Cardiac muscle cell (in vitro differentiated cells and primary cell): ENCODE data around the gene PTPRB. TPM values are rescaled to one million over a fixed set of nuclear protein-coding genes. Genes with fewer than 3 reads are reported as not detected.
A peak's percentile ranks its signal among the peaks of the same experiment; 100 is the strongest.

Experiments
- DNase-seq, 2 donors: peaks; one replicate each; pipeline versions ENCODE4 v3.0.0 to v3.0.0-alpha.2; 2010 to 2017; ENCODE audit warnings: low read depth in 1 of 2, low spot score in 1 of 2
- H3K27ac ChIP-seq: fragments of 200-600 bp; sonication (generic); 2 replicates; pipeline ENCODE4 v1.5.1; 2016
- H3K27me3 ChIP-seq: fragments of 200-600 bp; sonication (generic); 2 replicates; pipeline ENCODE4 v1.6.0; 2016; ENCODE audit warnings: control low read depth
- H3K36me3 ChIP-seq: fragments of 200-600 bp; sonication (generic); 2 replicates; pipeline ENCODE4 v1.5.1; 2016; ENCODE audit warnings: control low read depth
- H3K4me1 ChIP-seq: fragments of 200-600 bp; sonication (generic); 2 replicates; pipeline ENCODE4 v1.8.1; 2017; ENCODE audit warnings: low read depth, mild to moderate bottlenecking, mixed run types
- H3K4me3 ChIP-seq: fragments of 200-600 bp; sonication (generic); 2 replicates; pipeline ENCODE4 v1.5.1; 2016; ENCODE audit warnings: mild to moderate bottlenecking
- H3K9me3 ChIP-seq: fragments of 200-600 bp; sonication (generic); 2 replicates; pipeline ENCODE4 v1.5.1; 2017; ENCODE audit warnings: low read depth, mild to moderate bottlenecking, control low read depth
- polyA plus RNA-seq: library from polyadenylated mRNA; unstranded; fragments of >200 nt; fragmentation: Nextera tagmentation; extraction: Ambion mirVana; gene quantifications from 2 replicates; pipeline ENCODE4 v1.2.1, GENCODE V29; 2016
- total RNA-seq: library from RNA; depleted of rRNA; stranded (reverse); fragments of >200 nt; gene quantifications from 2 replicates; pipeline ENCODE4 v1.2.3, GENCODE V29; 2016
- TF ChIP-seq, protein P1 (sequence below): IDR thresholded peaks from 2 replicates; pipeline ENCODE4 v1.5.1; 2012; ENCODE audit warnings: low read depth, mild to moderate bottlenecking, low read length

The PTPRB gene
- total and polyA plus RNA-seq, 2 experiments from 2014 or later = 0.21 to 0.31 TPM

DNA sequence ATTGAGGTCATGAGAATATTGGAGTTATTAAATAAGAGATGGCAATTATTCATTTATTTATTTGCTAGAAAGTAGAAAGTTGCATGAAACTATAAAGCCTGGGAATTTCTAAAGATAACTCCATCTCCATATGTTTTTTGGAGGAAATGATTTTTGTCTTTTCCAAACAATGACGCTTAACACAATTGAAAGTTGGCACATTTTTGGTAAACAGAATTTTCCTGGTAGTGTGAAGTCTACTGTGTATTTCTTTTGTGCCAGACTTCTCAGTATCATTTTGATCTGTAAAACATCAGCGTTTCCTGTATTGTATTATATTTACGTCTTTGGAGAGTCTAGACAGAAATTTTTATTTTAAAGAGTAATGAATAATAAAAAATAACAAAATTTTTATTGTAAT lies 33.7 kb upstream of the PTPRB start:
- no peak overlapping the region for H3K4me3 ChIP-seq
- no peaks in the 10 kb centered on the region for H3K36me3 ChIP-seq
- DNase-seq = no peak
- H3K4me1 ChIP-seq = no peaks in the 10 kb centered on the region
- no peaks in the 10 kb centered on the region for H3K27me3 ChIP-seq
- H3K9me3 ChIP-seq = no peaks in the 10 kb centered on the region
- TF ChIP-seq, protein P1, sequence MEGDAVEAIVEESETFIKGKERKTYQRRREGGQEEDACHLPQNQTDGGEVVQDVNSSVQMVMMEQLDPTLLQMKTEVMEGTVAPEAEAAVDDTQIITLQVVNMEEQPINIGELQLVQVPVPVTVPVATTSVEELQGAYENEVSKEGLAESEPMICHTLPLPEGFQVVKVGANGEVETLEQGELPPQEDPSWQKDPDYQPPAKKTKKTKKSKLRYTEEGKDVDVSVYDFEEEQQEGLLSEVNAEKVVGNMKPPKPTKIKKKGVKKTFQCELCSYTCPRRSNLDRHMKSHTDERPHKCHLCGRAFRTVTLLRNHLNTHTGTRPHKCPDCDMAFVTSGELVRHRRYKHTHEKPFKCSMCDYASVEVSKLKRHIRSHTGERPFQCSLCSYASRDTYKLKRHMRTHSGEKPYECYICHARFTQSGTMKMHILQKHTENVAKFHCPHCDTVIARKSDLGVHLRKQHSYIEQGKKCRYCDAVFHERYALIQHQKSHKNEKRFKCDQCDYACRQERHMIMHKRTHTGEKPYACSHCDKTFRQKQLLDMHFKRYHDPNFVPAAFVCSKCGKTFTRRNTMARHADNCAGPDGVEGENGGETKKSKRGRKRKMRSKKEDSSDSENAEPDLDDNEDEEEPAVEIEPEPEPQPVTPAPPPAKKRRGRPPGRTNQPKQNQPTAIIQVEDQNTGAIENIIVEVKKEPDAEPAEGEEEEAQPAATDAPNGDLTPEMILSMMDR = no peak
- no peak overlapping the region for H3K27ac ChIP-seq

DNA sequence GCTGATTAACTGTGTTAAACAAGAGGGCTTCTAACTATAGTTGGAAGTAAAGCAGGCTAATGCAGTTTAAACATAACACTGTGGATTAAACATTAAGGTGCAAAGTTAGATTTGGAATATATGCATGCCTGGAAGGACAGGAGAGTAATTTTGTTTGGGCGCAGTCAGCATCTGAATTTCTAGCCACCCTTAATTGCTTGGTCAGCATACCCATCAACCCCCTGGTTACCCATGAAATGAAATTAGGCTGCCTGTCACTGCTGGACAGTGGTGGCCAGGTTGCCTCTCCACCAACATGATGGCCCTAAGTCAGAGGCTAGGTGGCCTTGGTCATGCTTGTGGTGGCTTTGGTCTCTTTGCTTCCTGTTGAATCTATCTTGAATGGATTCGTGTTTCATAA lies 30.0 kb upstream of the PTPRB start:
- no peak overlapping the region for H3K4me3 ChIP-seq
- no peak overlapping the region for H3K27ac ChIP-seq
- no peaks in the 10 kb centered on the region for H3K27me3 ChIP-seq
- H3K4me1 ChIP-seq = no peaks in the 10 kb centered on the region
- H3K9me3 ChIP-seq = no peaks in the 10 kb centered on the region
- H3K36me3 ChIP-seq = no peaks in the 10 kb centered on the region
- TF ChIP-seq, protein P1 = no peak
- no peak for DNase-seq

DNA sequence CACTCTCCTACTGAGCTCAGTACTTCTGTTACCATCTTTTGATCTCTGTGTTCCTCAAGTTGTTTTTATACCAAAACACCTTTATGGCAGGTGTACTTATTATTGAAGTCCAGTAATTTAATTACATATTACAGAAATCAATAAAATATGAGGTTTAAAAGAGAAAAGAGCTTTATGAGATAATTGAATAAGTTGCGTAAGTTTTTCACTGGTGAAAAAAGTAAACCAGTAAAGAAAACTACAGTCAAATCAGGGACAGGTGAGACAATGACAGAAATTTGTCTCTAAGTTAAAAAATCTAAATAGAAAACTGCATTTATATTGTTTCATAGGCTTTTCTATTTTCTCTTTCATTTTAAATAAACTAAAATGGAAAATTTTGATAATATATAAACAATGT lies 29.1 kb upstream of the PTPRB start:
- TF ChIP-seq, protein P1 = no peak
- Histone ChIP-seq H3K4me1 (no peaks in the 10 kb centered on the region), H3K27ac (no peak overlapping the region), H3K27me3 (no peaks in the 10 kb centered on the region), H3K4me3 (no peak overlapping the region), H3K36me3 (no peaks in the 10 kb centered on the region), H3K9me3 (no peaks in the 10 kb centered on the region)
- no peak for DNase-seq

DNA sequence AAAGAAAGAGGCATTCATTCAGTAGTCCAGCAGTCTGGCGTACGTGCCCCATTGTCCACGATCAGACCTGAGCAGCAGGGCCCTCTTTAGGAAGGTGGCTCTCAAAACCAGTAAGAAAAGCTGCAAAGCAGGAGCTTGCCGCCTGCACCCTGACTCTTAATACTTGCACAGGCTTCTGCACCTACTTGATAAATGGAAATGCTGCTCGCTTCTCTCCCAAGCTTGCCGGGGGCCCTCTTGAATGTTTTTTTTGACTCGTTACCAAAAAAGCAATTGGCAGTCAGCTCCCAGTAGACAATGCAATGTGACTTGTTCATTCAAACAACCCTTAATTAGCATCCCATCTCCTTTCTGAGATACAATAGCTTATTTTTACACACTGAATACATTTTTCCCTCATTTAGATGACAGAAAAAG lies 27.2 kb upstream of the PTPRB start:
- Histone ChIP-seq H3K27ac (no peak overlapping the region), H3K4me3 (no peak overlapping the region)

DNA sequence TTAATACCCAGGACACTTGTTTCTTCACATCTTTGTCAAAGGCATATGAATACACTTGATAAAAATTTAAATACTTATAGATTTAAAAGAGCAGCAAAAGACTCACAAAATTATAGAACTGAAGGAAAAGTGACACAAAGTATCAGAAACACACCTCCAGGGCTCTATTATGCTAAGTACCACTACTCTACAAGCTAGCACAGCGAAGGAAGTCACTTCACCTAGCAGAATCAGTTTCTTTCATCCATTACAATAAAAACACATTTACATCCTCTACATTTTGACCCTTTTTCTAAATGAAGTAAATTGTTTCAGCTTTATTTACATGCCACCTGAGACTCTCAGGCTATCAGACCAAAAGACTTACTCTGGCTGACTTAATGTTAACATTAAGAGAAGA lies 26.6 kb upstream of the PTPRB start:
- H3K9me3 ChIP-seq = no peaks in the 10 kb centered on the region
- H3K27ac ChIP-seq = no peak overlapping the region
- DNase-seq = no peak
- H3K4me1 ChIP-seq = no peaks in the 10 kb centered on the region
- TF ChIP-seq, protein P1 = no peak
- H3K27me3 ChIP-seq = no peaks in the 10 kb centered on the region
- no peak overlapping the region for H3K4me3 ChIP-seq
- no peaks in the 10 kb centered on the region for H3K36me3 ChIP-seq

More for the DNA sequence above, 27.2 kb upstream of the PTPRB start:
- Histone ChIP-seq H3K36me3 (no peaks in the 10 kb centered on the region), H3K4me1 (no peaks in the 10 kb centered on the region), H3K9me3 (no peaks in the 10 kb centered on the region), H3K27me3 (no peaks in the 10 kb centered on the region)
- TF ChIP-seq, protein P1 = no peak
- peak; percentile 15 to 36 for DNase-seq
